Ureter (tissue), 1 donor: ENCODE results near the gene BEX4. TPM values are rescaled to one million over a fixed set of nuclear protein-coding genes. Genes with fewer than 3 reads are reported as not detected.

Experiments used
- DNase-seq: peaks from one replicate; pipeline ENCODE4 v3.0.0-alpha.2; 2020; ENCODE audit warnings: low spot score
- total RNA-seq: library from RNA; stranded (reverse); gene quantifications from one replicate; pipeline ENCODE4 v1.2.4, GENCODE V29; 2023
- donor health status: DM: yes; HTN: yes; CAD: no.

Gene BEX4
- total RNA-seq, 1 donor from 2014 or later: 51.2 TPM

GRCh38 chrX:103236296-103236695 is 21.4 kb downstream of the BEX4 start:
- DNase-seq: no peak

- no peak for DNase-seq
Observed at GRCh38 chrX:103240155-103240554, 25.2 kb downstream of the BEX4 start.

- no peak for DNase-seq
Observed at GRCh38 chrX:103248553-103248952, 33.6 kb downstream of the BEX4 start.

GRCh38 chrX:103249805-103250204 is 34.9 kb downstream of the BEX4 start:
- DNase-seq: no peak

GRCh38 chrX:103250977-103251376 is 36.1 kb downstream of the BEX4 start:
- no peak for DNase-seq

GRCh38 chrX:103253608-103254007 is 38.7 kb downstream of the BEX4 start:
- DNase-seq: no peak

- peak; percentile 67 for DNase-seq
Observed at GRCh38 chrX:103254171-103254824, 39.4 kb downstream of the BEX4 start.

GRCh38 chrX:103254921-103255493 is 40.1 kb downstream of the BEX4 start, which contains the start of gene TCEAL8:
Gene TCEAL8 (minus strand): TSS chrX:103255155. CDS start chrX:103253979, 1,176 bp downstream.
- DNase-seq: peak; percentile 80

- no peak for DNase-seq
Observed at GRCh38 chrX:103256651-103257050, 41.7 kb downstream of the BEX4 start.

GRCh38 chrX:103258275-103258674 is 43.4 kb downstream of the BEX4 start:
- no peak for DNase-seq

Other genes starting within 250 kb of the BEX4 start
- gene BEX1, start 150.9 kb upstream of the BEX4 start, total RNA-seq: 2.4 TPM
- 1.9 TPM for gene NXF3, start 122.0 kb upstream of the BEX4 start, total RNA-seq
- 54.7 TPM for gene TCEAL8, start 40.0 kb downstream of the BEX4 start, total RNA-seq
- gene TCEAL5, start 61.6 kb downstream of the BEX4 start, total RNA-seq: 1.1 TPM
- gene BEX2, start 95.9 kb downstream of the BEX4 start, total RNA-seq: 16.5 TPM
- 7.9 TPM for gene TCEAL7, start 115.1 kb downstream of the BEX4 start, total RNA-seq
- gene TCEAL9, start 141.4 kb downstream of the BEX4 start, total RNA-seq: 52.1 TPM
- gene BEX3, start 161.4 kb downstream of the BEX4 start, total RNA-seq: 111 TPM